ENCODE data around the gene KCNG1.

- no peak for TF ChIP-seq CTCF (IDR thresholded peaks at IDR 0.05; ENCODE audit: low read length)
- TF ChIP-seq EZH2 (IDR thresholded peaks at IDR 0.05; ENCODE audit: borderline replicate concordance, low read length), result no peak
Measured at GRCh38 chr20:50996901-50997865, 25.7 kb downstream of the KCNG1 start.
